NCI-H2081 (cell line): ENCODE results near the gene AQP12A.
"Not testable (repeated sequence)": the region's sequence is repeated elsewhere in the genome, so short reads cannot be mapped to it uniquely, and the experiment has no call there.

Source experiments
- DNase-seq, 2 experiments: peaks; one replicate each; lab custom pipeline; 2025; lab: John Stamatoyannopoulos, UW

AQP12A gene

GRCh38 chr2:240691631-240692420 is at the start of gene AQP12A:
Gene AQP12A, plus strand, starts transcription at chr2:240691866. Its CDS starts 48 bp downstream, at chr2:240691914.
- DNase-seq = not testable (repeated sequence)

GRCh38 chr2:240642061-240642805 is 49.4 kb upstream of the AQP12A start:
- no peak for DNase-seq

GRCh38 chr2:240642806-240643092 is 48.9 kb upstream of the AQP12A start:
- no peak for DNase-seq

- DNase-seq = no peak
These were observed 48.4 kb upstream of the AQP12A start for GRCh38 chr2:240643093-240643810.

- DNase-seq = no peak
These were observed 47.9 kb upstream of the AQP12A start for GRCh38 chr2:240643811-240644150.

- no peak for DNase-seq
These were observed 47.5 kb upstream of the AQP12A start for GRCh38 chr2:240644171-240644651.

GRCh38 chr2:240644859-240645301 is 46.8 kb upstream of the AQP12A start:
- no peak for DNase-seq

- no peak for DNase-seq
These were observed 46.3 kb upstream of the AQP12A start for GRCh38 chr2:240645346-240645745.

GRCh38 chr2:240645801-240646175 is 45.9 kb upstream of the AQP12A start:
- DNase-seq = no peak

- no peak for DNase-seq
These were observed 45.3 kb upstream of the AQP12A start for GRCh38 chr2:240646176-240646899.

GRCh38 chr2:240646900-240647502 is 44.7 kb upstream of the AQP12A start:
- no peak for DNase-seq

GRCh38 chr2:240647503-240648154 is 44.0 kb upstream of the AQP12A start:
- no peak for DNase-seq

GRCh38 chr2:240648155-240648649 is 43.5 kb upstream of the AQP12A start:
- no peak for DNase-seq

GRCh38 chr2:240648650-240649275 is 42.9 kb upstream of the AQP12A start:
- no peak for DNase-seq

GRCh38 chr2:240649331-240649730 is 42.3 kb upstream of the AQP12A start:
- no peak for DNase-seq

- no peak for DNase-seq
These were observed 41.3 kb upstream of the AQP12A start for GRCh38 chr2:240650254-240650965.

- DNase-seq = no peak
These were observed 40.5 kb upstream of the AQP12A start for GRCh38 chr2:240651185-240651584.

GRCh38 chr2:240655931-240656886 is 35.5 kb upstream of the AQP12A start:
- DNase-seq = no peak

- not testable (repeated sequence) for DNase-seq
These were observed 31.8 kb upstream of the AQP12A start for GRCh38 chr2:240659883-240660282.
